Measurements from ENCODE around the gene TSEN34. TPM values are rescaled to one million over a fixed set of nuclear protein-coding genes. Genes with fewer than 3 reads are reported as not detected.
"Not testable (repeated sequence)": the region's sequence is repeated elsewhere in the genome, so short reads cannot be mapped to it uniquely, and the experiment has no call there.

The TSEN34 gene
- total RNA-seq, 1 donor from 2014 or later = 67.9 TPM

- not testable (repeated sequence) for H3K27me3 Mint-ChIP-seq (ENCODE audit: low read depth); H3K4me1 Mint-ChIP-seq; H3K4me3 Mint-ChIP-seq; H3K9me3 Mint-ChIP-seq; DNase-seq (ENCODE audit: low read depth, low spot score); H3K36me3 Mint-ChIP-seq (ENCODE audit: low read depth)
- peak within 1 kb of the TSS; percentile 75 for H3K27ac Mint-ChIP-seq (ENCODE audit: unreplicated experiment)
These were observed 31.6 kb downstream of the TSEN34 start, which contains the start of gene LILRB3 for GRCh38 chr19:54222474-54223276. TSS of gene LILRB3 (minus strand) at chr19:54223007. CDS start at chr19:54222976, 31 bp downstream.

GRCh38 chr19:54223277-54223936 is 32.3 kb downstream of the TSEN34 start:
- DNase-seq (ENCODE audit: low read depth, low spot score); H3K36me3 Mint-ChIP-seq (ENCODE audit: low read depth); H3K9me3 Mint-ChIP-seq; H3K4me3 Mint-ChIP-seq; H3K4me1 Mint-ChIP-seq: not testable (repeated sequence)
- Mint-ChIP-seq H3K27ac (ENCODE audit: unreplicated experiment) (peak overlapping the region; percentile 75), H3K27me3 (ENCODE audit: low read depth) (peaks cover 12% of the 10 kb centered on the region)

- H3K4me1 Mint-ChIP-seq; DNase-seq (ENCODE audit: low read depth, low spot score); H3K4me3 Mint-ChIP-seq; H3K9me3 Mint-ChIP-seq; H3K27ac Mint-ChIP-seq (ENCODE audit: unreplicated experiment); H3K36me3 Mint-ChIP-seq (ENCODE audit: low read depth): not testable (repeated sequence)
- peaks cover 13% of the 10 kb centered on the region for H3K27me3 Mint-ChIP-seq (ENCODE audit: low read depth)
These were observed 32.8 kb downstream of the TSEN34 start for GRCh38 chr19:54223937-54224281.

- H3K36me3 Mint-ChIP-seq (ENCODE audit: low read depth); H3K4me1 Mint-ChIP-seq; H3K9me3 Mint-ChIP-seq; DNase-seq (ENCODE audit: low read depth, low spot score); H3K4me3 Mint-ChIP-seq; H3K27ac Mint-ChIP-seq (ENCODE audit: unreplicated experiment): not testable (repeated sequence)
- H3K27me3 Mint-ChIP-seq (ENCODE audit: low read depth) = peaks cover 18% of the 10 kb centered on the region
These were observed 33.5 kb downstream of the TSEN34 start for GRCh38 chr19:54224619-54225018.

GRCh38 chr19:54229146-54229545 is 38.0 kb downstream of the TSEN34 start:
- Mint-ChIP-seq H3K4me3 (no peak overlapping the region), H3K9me3 (peaks cover 6% of the 10 kb centered on the region), H3K36me3 (ENCODE audit: low read depth) (peaks cover 2% of the 10 kb centered on the region), H3K27ac (ENCODE audit: unreplicated experiment) (no peak overlapping the region), H3K4me1 (peaks cover 4% of the 10 kb centered on the region), H3K27me3 (ENCODE audit: low read depth) (peaks cover 26% of the 10 kb centered on the region)
- no peak for DNase-seq (ENCODE audit: low read depth, low spot score)
- TF ChIP-seq CTCF (conservative IDR thresholded peaks at IDR 0.05) = no peak

- Mint-ChIP-seq H3K36me3 (ENCODE audit: low read depth) (peaks cover 2% of the 10 kb centered on the region), H3K4me3 (no peak overlapping the region), H3K4me1 (peaks cover 4% of the 10 kb centered on the region), H3K27ac (ENCODE audit: unreplicated experiment) (no peak overlapping the region), H3K9me3 (peaks cover 14% of the 10 kb centered on the region), H3K27me3 (ENCODE audit: low read depth) (peaks cover 35% of the 10 kb centered on the region)
- TF ChIP-seq CTCF (conservative IDR thresholded peaks at IDR 0.05) = no peak
- no peak for DNase-seq (ENCODE audit: low read depth, low spot score)
These were observed 38.9 kb downstream of the TSEN34 start for GRCh38 chr19:54230031-54230430.

GRCh38 chr19:54231077-54231931 is 40.2 kb downstream of the TSEN34 start:
- TF ChIP-seq CTCF (conservative IDR thresholded peaks at IDR 0.05) = peak; percentile 99
- Mint-ChIP-seq H3K36me3 (ENCODE audit: low read depth) (peaks cover 2% of the 10 kb centered on the region), H3K27me3 (ENCODE audit: low read depth) (peaks cover 40% of the 10 kb centered on the region), H3K27ac (ENCODE audit: unreplicated experiment) (no peak overlapping the region), H3K9me3 (peaks cover 14% of the 10 kb centered on the region), H3K4me3 (no peak overlapping the region), H3K4me1 (peaks cover 4% of the 10 kb centered on the region)
- peak; percentile 98 for DNase-seq (ENCODE audit: low read depth, low spot score)

Data from neural crest cell (in vitro differentiated cells).